ENCODE data around the gene HTR3B.

HTR3B gene

GRCh38 chr11:113992459-113993110 lies 88.0 kb downstream of the HTR3B start:
- DNase-seq: peak; percentile 85

DNA sequence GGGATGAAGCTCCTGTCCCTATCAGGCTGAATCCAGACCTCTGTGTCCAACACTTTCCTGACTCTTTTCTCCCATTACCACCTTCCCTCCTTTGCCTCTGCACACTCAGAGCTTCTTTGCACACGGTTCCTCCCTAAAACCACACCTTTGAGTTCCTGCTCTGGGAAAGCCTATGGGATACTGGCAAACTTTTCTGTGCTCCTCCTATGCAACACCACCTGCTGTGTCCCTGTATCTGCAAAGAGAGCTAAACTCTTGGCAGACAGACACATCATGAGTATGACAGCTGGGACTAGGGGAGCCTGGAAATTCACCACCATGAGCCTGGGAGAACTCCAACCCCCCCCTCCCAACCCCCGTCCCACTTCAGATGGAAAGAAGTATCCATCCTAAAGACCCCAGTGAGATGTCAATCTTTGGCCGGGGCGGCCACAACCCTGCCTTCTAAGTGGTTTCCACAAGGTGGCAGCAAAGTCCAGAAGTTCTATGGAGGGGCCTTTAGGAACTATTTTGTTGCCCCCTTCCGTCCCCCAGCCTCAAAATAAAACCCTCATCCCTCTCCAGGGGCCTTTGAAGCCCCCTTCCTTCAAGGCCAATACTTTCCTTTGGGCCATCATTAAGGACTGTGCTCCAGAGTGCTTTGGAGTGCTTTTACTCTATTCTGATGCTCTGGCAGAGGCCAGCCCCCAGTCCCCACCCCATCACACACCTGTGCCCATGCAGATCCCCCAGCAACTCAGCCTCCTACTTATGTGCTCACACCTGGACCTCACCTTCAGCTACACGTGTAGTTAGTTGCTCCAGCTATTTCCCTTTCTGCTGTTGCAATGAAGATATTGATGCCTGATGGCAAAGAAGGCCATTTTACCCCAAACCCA lies 89.7 kb downstream of the HTR3B start:
- DNase-seq: peak; percentile 30

All from NCI-H1105 treated with DMSO at 0.1 percent for 48 hours (cell line).